ENCODE data around the gene ZNF780B.

The ZNF780B gene

GRCh38 chr19:40009674-40010073, 46.4 kb downstream of the ZNF780B start:
- H3K9me2 ChIP-seq (replicated peaks; ENCODE audit: insufficient read depth, low read length): no peaks in the 10 kb centered on the region
- H3K36me3 ChIP-seq (replicated peaks; ENCODE audit: insufficient read depth, low read length): no peaks in the 10 kb centered on the region
- H3K4me3 ChIP-seq (ENCODE audit: low read length): no peak overlapping the region
- no peak overlapping the region for H2AFZ ChIP-seq (ENCODE audit: low read length)
- H3K27ac ChIP-seq (ENCODE audit: low read length): no peak overlapping the region
- H3K4me1 ChIP-seq (ENCODE audit: low read length): no peaks in the 10 kb centered on the region
- H4K20me1 ChIP-seq (ENCODE audit: insufficient read depth, low read length): no peaks in the 10 kb centered on the region
- H3K4me2 ChIP-seq (ENCODE audit: low read depth, low read length): no peak overlapping the region
- H3F3A ChIP-seq (ENCODE audit: insufficient read depth, low read length): no peaks in the 10 kb centered on the region
- H3K27me3 ChIP-seq (replicated peaks; ENCODE audit: insufficient read depth, low read length): no peaks in the 10 kb centered on the region
- TF ChIP-seq EZH2phosphoT487 (IDR thresholded peaks at IDR 0.05; ENCODE audit: low read length): no peak
- no peak overlapping the region for H3K9ac ChIP-seq (ENCODE audit: low read length)
- no peaks in the 10 kb centered on the region for H3K79me2 ChIP-seq (ENCODE audit: low read length)
- no peak for DNase-seq
- H3K9me3 ChIP-seq (replicated peaks; ENCODE audit: insufficient read depth, low read length): no peaks in the 10 kb centered on the region

- H3K9me2 ChIP-seq (replicated peaks; ENCODE audit: insufficient read depth, low read length): no peaks in the 10 kb centered on the region
- no peak overlapping the region for H3K4me3 ChIP-seq (ENCODE audit: low read length)
- H3K9ac ChIP-seq (ENCODE audit: low read length): no peak overlapping the region
- TF ChIP-seq CTCF (IDR thresholded peaks at IDR 0.05; ENCODE audit: low read length) (no peak), EZH2phosphoT487 (IDR thresholded peaks at IDR 0.05; ENCODE audit: low read length) (no peak), EZH2 (optimal IDR thresholded peaks at IDR 0.05; ENCODE audit: low read depth, low read length) (no peak)
- H3K4me2 ChIP-seq (ENCODE audit: low read depth, low read length): no peak overlapping the region
- H2AFZ ChIP-seq (ENCODE audit: low read length): no peak overlapping the region
- H3K4me1 ChIP-seq (ENCODE audit: low read length): no peaks in the 10 kb centered on the region
- no peaks in the 10 kb centered on the region for H3K36me3 ChIP-seq (replicated peaks; ENCODE audit: insufficient read depth, low read length)
- H3F3A ChIP-seq (ENCODE audit: insufficient read depth, low read length): no peaks in the 10 kb centered on the region
- no peak overlapping the region for H3K27ac ChIP-seq (ENCODE audit: low read length)
- no peaks in the 10 kb centered on the region for H3K9me3 ChIP-seq (replicated peaks; ENCODE audit: insufficient read depth, low read length)
- DNase-seq: no peak
- no peaks in the 10 kb centered on the region for H4K20me1 ChIP-seq (ENCODE audit: insufficient read depth, low read length)
- no peaks in the 10 kb centered on the region for H3K27me3 ChIP-seq (replicated peaks; ENCODE audit: insufficient read depth, low read length)
- H3K79me2 ChIP-seq (ENCODE audit: low read length): no peaks in the 10 kb centered on the region
Observed at GRCh38 chr19:40006273-40006691, 49.7 kb downstream of the ZNF780B start.

GRCh38 chr19:40005691-40006272, 50.2 kb downstream of the ZNF780B start:
- Histone ChIP-seq H3K9me3 (replicated peaks; ENCODE audit: insufficient read depth, low read length) (no peaks in the 10 kb centered on the region), H3K4me1 (ENCODE audit: low read length) (no peaks in the 10 kb centered on the region), H3K9ac (ENCODE audit: low read length) (no peak overlapping the region), H3K27ac (ENCODE audit: low read length) (no peak overlapping the region), H3K27me3 (replicated peaks; ENCODE audit: insufficient read depth, low read length) (no peaks in the 10 kb centered on the region), H3F3A (ENCODE audit: insufficient read depth, low read length) (no peaks in the 10 kb centered on the region), H2AFZ (ENCODE audit: low read length) (no peak overlapping the region), H3K36me3 (replicated peaks; ENCODE audit: insufficient read depth, low read length) (no peaks in the 10 kb centered on the region), H4K20me1 (ENCODE audit: insufficient read depth, low read length) (no peaks in the 10 kb centered on the region), H3K4me3 (ENCODE audit: low read length) (no peak overlapping the region), H3K4me2 (ENCODE audit: low read depth, low read length) (no peak overlapping the region), H3K79me2 (ENCODE audit: low read length) (no peaks in the 10 kb centered on the region), H3K9me2 (replicated peaks; ENCODE audit: insufficient read depth, low read length) (no peaks in the 10 kb centered on the region)
- DNase-seq: no peak
- TF ChIP-seq EZH2 (optimal IDR thresholded peaks at IDR 0.05; ENCODE audit: low read depth, low read length): no peak
- no peak for TF ChIP-seq CTCF (IDR thresholded peaks at IDR 0.05; ENCODE audit: low read length)
- no peak for TF ChIP-seq EZH2phosphoT487 (IDR thresholded peaks at IDR 0.05; ENCODE audit: low read length)

- no peak overlapping the region for H2AFZ ChIP-seq (ENCODE audit: low read length)
- no peaks in the 10 kb centered on the region for H3K36me3 ChIP-seq (replicated peaks; ENCODE audit: insufficient read depth, low read length)
- no peak for DNase-seq
- no peak for TF ChIP-seq CTCF (IDR thresholded peaks at IDR 0.05; ENCODE audit: low read length)
- no peak for TF ChIP-seq EZH2 (optimal IDR thresholded peaks at IDR 0.05; ENCODE audit: low read depth, low read length)
- H3K79me2 ChIP-seq (ENCODE audit: low read length): peaks cover 16% of the 10 kb centered on the region
- H4K20me1 ChIP-seq (ENCODE audit: insufficient read depth, low read length): no peaks in the 10 kb centered on the region
- H3K4me1 ChIP-seq (ENCODE audit: low read length): 0 out of 2 replicates have a peak, but pooled peaks cover 3% of the 10 kb centered on the region
- H3K9me2 ChIP-seq (replicated peaks; ENCODE audit: insufficient read depth, low read length): no peaks in the 10 kb centered on the region
- H3K9ac ChIP-seq (ENCODE audit: low read length): no peak overlapping the region
- no peak overlapping the region for H3K4me2 ChIP-seq (ENCODE audit: low read depth, low read length)
- H3K4me3 ChIP-seq (ENCODE audit: low read length): no peak overlapping the region
- peaks cover 2% of the 10 kb centered on the region; the same call in 1 of the 2 replicates for H3F3A ChIP-seq (ENCODE audit: insufficient read depth, low read length)
- H3K9me3 ChIP-seq (replicated peaks; ENCODE audit: insufficient read depth, low read length): no peaks in the 10 kb centered on the region
- H3K27me3 ChIP-seq (replicated peaks; ENCODE audit: insufficient read depth, low read length): no peaks in the 10 kb centered on the region
- H3K27ac ChIP-seq (ENCODE audit: low read length): no peak overlapping the region
Observed at GRCh38 chr19:39998501-39998900, 57.5 kb downstream of the ZNF780B start.
